Hepatocyte (in vitro differentiated cells): ENCODE results near the gene TSR3. TPM values are rescaled to one million over a fixed set of nuclear protein-coding genes. Genes with fewer than 3 reads are reported as not detected.
A peak's percentile ranks its signal among the peaks of the same experiment; 100 is the strongest.

Experiments
- DNase-seq: peaks from one replicate; pipeline ENCODE4 v3.0.0-alpha.2; 2016; ENCODE audit warnings: low spot score
- H2AFZ ChIP-seq: fragments of 200-600 bp; sonication (generic); 2 replicates; pipeline ENCODE4 v1.6.0; 2016; ENCODE audit warnings: antibody characterized with exemption, mild to moderate bottlenecking
- H3K27ac ChIP-seq: fragments of 200-600 bp; sonication (generic); 2 replicates; pipeline ENCODE4 v1.5.1; 2016; ENCODE audit warnings: mild to moderate bottlenecking
- H3K27me3 ChIP-seq: fragments of 200-600 bp; sonication (generic); 2 replicates; pipeline ENCODE4 v1.6.1; 2016
- H3K36me3 ChIP-seq: fragments of 200-600 bp; sonication (generic); replicated peaks from 2 replicates; pipeline ENCODE4 v1.5.1; 2016; ENCODE audit warnings: low read depth; ENCODE audit not compliant: insufficient read depth
- H3K4me1 ChIP-seq: fragments of 200-600 bp; sonication (generic); 2 replicates; pipeline ENCODE4 v1.5.1; 2016; ENCODE audit warnings: mild to moderate bottlenecking, moderate library complexity; ENCODE audit not compliant: insufficient read depth
- H3K4me2 ChIP-seq: fragments of 200-600 bp; sonication (generic); 2 replicates; pipeline ENCODE4 v1.6.0; 2016
- H3K4me3 ChIP-seq: fragments of 200-600 bp; sonication (generic); 2 replicates; pipeline ENCODE4 v1.5.1; 2016; ENCODE audit warnings: mild to moderate bottlenecking
- H3K79me2 ChIP-seq: fragments of 200-600 bp; sonication (generic); 2 replicates; pipeline ENCODE4 v1.6.0; 2017; ENCODE audit warnings: mild to moderate bottlenecking
- H3K9me2 ChIP-seq: fragments of 200-600 bp; sonication (generic); replicated peaks from 2 replicates; pipeline ENCODE4 v1.6.0; 2017; ENCODE audit warnings: mild to moderate bottlenecking; ENCODE audit not compliant: insufficient read depth
- H3K9me3 ChIP-seq: fragments of 200-600 bp; sonication (generic); 2 replicates; pipeline ENCODE4 v1.5.1; 2016; ENCODE audit warnings: low read depth, mild to moderate bottlenecking
- H4K20me1 ChIP-seq: fragments of 200-600 bp; sonication (generic); 2 replicates; pipeline ENCODE4 v1.6.0; 2016; ENCODE audit warnings: mild to moderate bottlenecking; ENCODE audit not compliant: insufficient read depth, poor library complexity, severe bottlenecking
- CTCF ChIP-seq: fragments of 200-600 bp; sonication (generic); IDR thresholded peaks from 2 replicates; pipeline ENCODE4 v1.5.1; 2016; ENCODE audit warnings: antibody characterized with exemption, mild to moderate bottlenecking; ENCODE audit not compliant: poor library complexity
- EZH2 ChIP-seq: fragments of 200-600 bp; sonication (generic); IDR thresholded peaks from 2 replicates; pipeline ENCODE4 v1.6.1; 2016; ENCODE audit warnings: antibody characterized with exemption, mild to moderate bottlenecking, borderline replicate concordance
- EZH2phosphoT487 ChIP-seq: fragments of 200-600 bp; sonication (generic); IDR thresholded peaks from one replicate; pipeline ENCODE4 v1.6.1; 2018; ENCODE audit warnings: antibody characterized with exemption, mild to moderate bottlenecking, low read depth, moderate library complexity; ENCODE audit not compliant: unreplicated experiment, severe bottlenecking
- WGBS: methylation state at CpG from one replicate; pipeline ENCODE4 v1.1.6; 2016; ENCODE audit warnings: low lambda C conversion rate; ENCODE audit errors: missing lambda C conversion rate; 5-methylcytosine and 5-hydroxymethylcytosine counted together
- polyA plus RNA-seq: library from polyadenylated mRNA; unstranded; fragments of >200 nt; fragmentation: Nextera tagmentation; extraction: Ambion mirVana; gene quantifications from 2 replicates; pipeline ENCODE4 v1.2.1, GENCODE V29; 2016
- total RNA-seq: library from RNA; depleted of rRNA; stranded (reverse); fragments of >200 nt; gene quantifications from 2 replicates; pipeline ENCODE4 v1.2.3, GENCODE V29; 2014

TSR3 gene
- total and polyA plus RNA-seq, 2 experiments from 2014 or later: 73.0 to 137 TPM

DNA sequence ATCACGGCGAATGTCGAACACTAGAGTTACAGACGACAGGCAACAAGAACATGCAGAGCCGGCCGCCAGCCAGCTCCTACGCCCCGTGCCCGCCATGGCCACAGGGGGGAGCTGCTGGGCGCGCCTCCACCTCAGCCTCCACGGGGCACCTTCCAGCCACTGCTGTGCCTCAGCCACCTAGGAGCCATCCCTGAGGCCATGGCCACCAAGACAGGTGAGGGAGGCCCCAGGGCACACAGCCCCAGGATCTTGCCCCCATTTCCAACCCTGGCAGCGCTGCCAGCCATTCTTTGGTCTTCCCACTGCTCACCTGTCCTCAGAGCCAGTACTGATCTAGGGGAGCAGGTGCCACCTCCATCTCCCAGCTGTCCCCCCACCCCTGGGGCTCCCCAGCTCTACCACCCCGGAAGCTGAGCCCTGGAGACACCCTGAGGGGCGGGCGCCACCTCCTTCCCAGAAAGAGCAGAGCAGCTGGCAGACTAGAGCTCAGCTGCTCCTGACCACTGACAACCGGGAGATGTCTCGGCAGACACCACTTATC, 11.9 kb upstream of the TSR3 start:
- H2AFZ ChIP-seq: no peak overlapping the region
- peaks cover 12% of the 10 kb centered on the region for H4K20me1 ChIP-seq
- WGBS: 63% methylated on average over 18 of the region's 18 CpGs
- no peaks in the 10 kb centered on the region for H3K9me2 ChIP-seq
- peak; percentile 75 for DNase-seq
- no peaks in the 10 kb centered on the region for H3K36me3 ChIP-seq
- H3K9me3 ChIP-seq: no peaks in the 10 kb centered on the region
- H3K27me3 ChIP-seq: no peaks in the 10 kb centered on the region
- H3K4me1 ChIP-seq: no peaks in the 10 kb centered on the region
- peak; percentile 63 for TF ChIP-seq CTCF
- no peak for TF ChIP-seq EZH2
- H3K4me3 ChIP-seq: no peak overlapping the region
- peaks cover 28% of the 10 kb centered on the region for H3K79me2 ChIP-seq
- no peak overlapping the region for H3K4me2 ChIP-seq
- H3K27ac ChIP-seq: no peak overlapping the region

- Histone ChIP-seq H3K9me2 (no peaks in the 10 kb centered on the region), H4K20me1 (peaks cover 12% of the 10 kb centered on the region), H3K4me3 (no peak overlapping the region), H3K79me2 (peaks cover 32% of the 10 kb centered on the region), H2AFZ (no peak overlapping the region), H3K27me3 (no peaks in the 10 kb centered on the region), H3K27ac (no peak overlapping the region), H3K4me1 (no peaks in the 10 kb centered on the region), H3K4me2 (no peak overlapping the region), H3K36me3 (no peaks in the 10 kb centered on the region), H3K9me3 (no peaks in the 10 kb centered on the region)
- WGBS: 93% methylated on average over 11 of the region's 11 CpGs
- DNase-seq: no peak
- no peak for TF ChIP-seq EZH2phosphoT487
- no peak for TF ChIP-seq EZH2
- no peak for TF ChIP-seq CTCF
Observed at GRCh38 chr16:1362807-1363206, 11.1 kb upstream of the TSR3 start.

DNA sequence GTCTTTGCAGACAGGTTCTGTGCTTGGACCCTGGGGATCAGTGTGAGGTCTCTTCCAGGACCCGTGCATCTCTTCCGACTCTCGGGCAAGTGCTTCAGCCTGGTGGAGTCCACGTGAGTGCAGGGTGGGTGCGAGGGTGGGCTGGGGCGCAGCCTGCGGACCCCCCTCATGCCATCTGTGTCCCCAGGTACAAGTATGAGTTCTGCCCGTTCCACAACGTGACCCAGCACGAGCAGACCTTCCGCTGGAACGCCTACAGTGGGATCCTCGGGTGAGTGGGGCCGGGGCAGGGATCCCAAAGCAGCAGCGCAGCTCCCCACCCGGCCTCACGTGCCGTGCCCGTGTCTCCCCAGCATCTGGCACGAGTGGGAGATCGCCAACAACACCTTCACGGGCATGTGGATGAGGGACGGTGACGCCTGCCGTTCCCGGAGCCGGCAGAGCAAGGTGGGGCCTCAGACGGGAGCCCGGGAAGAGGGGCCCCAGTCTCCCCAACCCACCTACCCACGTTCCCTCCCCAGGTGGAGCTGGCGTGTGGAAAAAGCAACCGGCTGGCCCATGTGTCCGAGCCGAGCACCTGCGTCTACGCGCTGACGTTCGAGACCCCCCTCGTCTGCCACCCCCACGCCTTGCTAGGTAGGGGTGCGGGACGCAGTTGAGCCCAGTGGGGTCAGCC, 10.1 kb upstream of the TSR3 start:
- H3K9me2 ChIP-seq: no peaks in the 10 kb centered on the region
- H2AFZ ChIP-seq: no peak overlapping the region
- no peaks in the 10 kb centered on the region for H3K9me3 ChIP-seq
- TF ChIP-seq CTCF: no peak
- no peak for TF ChIP-seq EZH2phosphoT487
- no peak for TF ChIP-seq EZH2
- no peak overlapping the region for H3K4me2 ChIP-seq
- H3K4me3 ChIP-seq: no peak overlapping the region
- no peaks in the 10 kb centered on the region for H3K27me3 ChIP-seq
- 97% methylated on average over 36 of the region's 43 CpGs for WGBS
- H3K79me2 ChIP-seq: peaks cover 37% of the 10 kb centered on the region
- no peak for DNase-seq
- no peak overlapping the region for H3K27ac ChIP-seq
- peaks cover 12% of the 10 kb centered on the region for H4K20me1 ChIP-seq
- H3K4me1 ChIP-seq: no peaks in the 10 kb centered on the region
- H3K36me3 ChIP-seq: no peaks in the 10 kb centered on the region
